GM12878 (cell line): ENCODE measurements around the gene BMP7.
"Not testable (repeated sequence)": the region's sequence is repeated elsewhere in the genome, so short reads cannot be mapped to it uniquely, and the experiment has no call there.

Experiments used
- CEBPB ChIP-seq, 2 experiments: fragments of 150-350 bp in 1 of 2; IDR thresholded peaks; 2 replicates each; pipeline ENCODE4 v1.6.1; 2012 to 2014; ENCODE audit warnings: low read depth in 2 of 2, low read length in 2 of 2, borderline replicate concordance in 1 of 2, inconsistent platforms in 1 of 2
- GABPA ChIP-seq: IDR thresholded peaks from 2 replicates; pipeline ENCODE4 v1.6.1; 2014; ENCODE audit warnings: antibody characterized with exemption, low read depth, mild to moderate bottlenecking, inconsistent platforms
- PAX8 ChIP-seq: fragments of 450-650 bp; IDR thresholded peaks from 2 replicates; pipeline ENCODE4 v1.6.1; 2017; ENCODE audit warnings: mild to moderate bottlenecking, moderate library complexity
- POLR2A ChIP-seq: IDR thresholded peaks from 2 replicates; pipeline ENCODE4 v1.6.1; 2011; ENCODE audit warnings: low read depth, mild to moderate bottlenecking, low read length
- SUPT20H ChIP-seq: IDR thresholded peaks from 2 replicates; pipeline ENCODE4 v1.6.1; 2011; ENCODE audit warnings: low read depth, mild to moderate bottlenecking, low read length, moderate library complexity, borderline replicate concordance; ENCODE audit not compliant: control insufficient read depth
- TCF12 ChIP-seq: IDR thresholded peaks from 2 replicates; pipeline ENCODE4 v1.6.1; 2011; ENCODE audit warnings: low read depth, mild to moderate bottlenecking, low read length
- ZNF274 ChIP-seq: IDR thresholded peaks from one replicate; pipeline ENCODE4 v1.8.0; 2011; ENCODE audit not compliant: insufficient read length, insufficient read depth
- TF ChIP-seq, protein P1 (sequence below), 3 experiments: IDR thresholded peaks in 2 of 3; conservative IDR thresholded peaks in 1 of 3; 2 replicates each; pipeline ENCODE4 v1.5.1; 2011; ENCODE audit warnings: low read depth in 3 of 3, low read length in 3 of 3, mild to moderate bottlenecking in 3 of 3, control low read depth in 2 of 3, moderate library complexity in 2 of 3, inconsistent platforms in 1 of 3, mixed read lengths in 1 of 3; ENCODE audit not compliant: control insufficient read depth in 2 of 3, insufficient read depth in 1 of 3; ENCODE audit errors: extremely low read depth in 1 of 3
- TF ChIP-seq, protein P2 (sequence below): fragments of 450-650 bp; IDR thresholded peaks from 2 replicates; pipeline ENCODE4 v1.6.1; 2017; ENCODE audit warnings: mild to moderate bottlenecking, moderate library complexity

DNA sequence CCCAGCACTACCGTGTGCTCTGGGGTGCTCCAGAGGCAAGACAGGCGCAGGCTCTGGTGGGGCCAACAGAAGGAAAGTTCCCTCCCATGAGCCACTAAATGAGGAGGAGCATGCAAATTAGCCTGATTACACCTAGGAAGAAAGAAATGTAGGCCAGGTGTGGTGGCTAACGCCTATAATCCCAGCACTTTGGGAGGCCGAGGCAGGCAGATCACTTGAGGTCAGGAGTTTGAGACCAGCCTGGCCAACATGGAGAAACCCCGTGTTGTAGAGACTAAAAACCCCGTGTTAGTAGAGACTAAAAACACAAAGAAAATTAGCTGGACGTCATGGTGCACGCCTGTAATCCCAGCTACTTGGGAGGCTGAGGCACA, 75.2 kb downstream of the BMP7 start:
- not testable (repeated sequence) for TF ChIP-seq GABPA; SUPT20H; PAX8; CEBPB (IDR thresholded peaks at IDR 0.05; ENCODE audit: borderline replicate concordance in 1 of 2, low read depth in 2 of 2, low read length in 2 of 2); ZNF274; TCF12; POLR2A
- TF ChIP-seq, protein P1, sequence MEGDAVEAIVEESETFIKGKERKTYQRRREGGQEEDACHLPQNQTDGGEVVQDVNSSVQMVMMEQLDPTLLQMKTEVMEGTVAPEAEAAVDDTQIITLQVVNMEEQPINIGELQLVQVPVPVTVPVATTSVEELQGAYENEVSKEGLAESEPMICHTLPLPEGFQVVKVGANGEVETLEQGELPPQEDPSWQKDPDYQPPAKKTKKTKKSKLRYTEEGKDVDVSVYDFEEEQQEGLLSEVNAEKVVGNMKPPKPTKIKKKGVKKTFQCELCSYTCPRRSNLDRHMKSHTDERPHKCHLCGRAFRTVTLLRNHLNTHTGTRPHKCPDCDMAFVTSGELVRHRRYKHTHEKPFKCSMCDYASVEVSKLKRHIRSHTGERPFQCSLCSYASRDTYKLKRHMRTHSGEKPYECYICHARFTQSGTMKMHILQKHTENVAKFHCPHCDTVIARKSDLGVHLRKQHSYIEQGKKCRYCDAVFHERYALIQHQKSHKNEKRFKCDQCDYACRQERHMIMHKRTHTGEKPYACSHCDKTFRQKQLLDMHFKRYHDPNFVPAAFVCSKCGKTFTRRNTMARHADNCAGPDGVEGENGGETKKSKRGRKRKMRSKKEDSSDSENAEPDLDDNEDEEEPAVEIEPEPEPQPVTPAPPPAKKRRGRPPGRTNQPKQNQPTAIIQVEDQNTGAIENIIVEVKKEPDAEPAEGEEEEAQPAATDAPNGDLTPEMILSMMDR (IDR thresholded peaks at IDR 0.05 in 2 of 3, conservative IDR thresholded peaks at IDR 0.05 in 1 of 3; ENCODE audit: control insufficient read depth in 2 of 3, extremely low read depth in 1 of 3, insufficient read depth in 1 of 3, low read depth in 3 of 3, low read length in 3 of 3): not testable (repeated sequence)
- TF ChIP-seq, protein P2, sequence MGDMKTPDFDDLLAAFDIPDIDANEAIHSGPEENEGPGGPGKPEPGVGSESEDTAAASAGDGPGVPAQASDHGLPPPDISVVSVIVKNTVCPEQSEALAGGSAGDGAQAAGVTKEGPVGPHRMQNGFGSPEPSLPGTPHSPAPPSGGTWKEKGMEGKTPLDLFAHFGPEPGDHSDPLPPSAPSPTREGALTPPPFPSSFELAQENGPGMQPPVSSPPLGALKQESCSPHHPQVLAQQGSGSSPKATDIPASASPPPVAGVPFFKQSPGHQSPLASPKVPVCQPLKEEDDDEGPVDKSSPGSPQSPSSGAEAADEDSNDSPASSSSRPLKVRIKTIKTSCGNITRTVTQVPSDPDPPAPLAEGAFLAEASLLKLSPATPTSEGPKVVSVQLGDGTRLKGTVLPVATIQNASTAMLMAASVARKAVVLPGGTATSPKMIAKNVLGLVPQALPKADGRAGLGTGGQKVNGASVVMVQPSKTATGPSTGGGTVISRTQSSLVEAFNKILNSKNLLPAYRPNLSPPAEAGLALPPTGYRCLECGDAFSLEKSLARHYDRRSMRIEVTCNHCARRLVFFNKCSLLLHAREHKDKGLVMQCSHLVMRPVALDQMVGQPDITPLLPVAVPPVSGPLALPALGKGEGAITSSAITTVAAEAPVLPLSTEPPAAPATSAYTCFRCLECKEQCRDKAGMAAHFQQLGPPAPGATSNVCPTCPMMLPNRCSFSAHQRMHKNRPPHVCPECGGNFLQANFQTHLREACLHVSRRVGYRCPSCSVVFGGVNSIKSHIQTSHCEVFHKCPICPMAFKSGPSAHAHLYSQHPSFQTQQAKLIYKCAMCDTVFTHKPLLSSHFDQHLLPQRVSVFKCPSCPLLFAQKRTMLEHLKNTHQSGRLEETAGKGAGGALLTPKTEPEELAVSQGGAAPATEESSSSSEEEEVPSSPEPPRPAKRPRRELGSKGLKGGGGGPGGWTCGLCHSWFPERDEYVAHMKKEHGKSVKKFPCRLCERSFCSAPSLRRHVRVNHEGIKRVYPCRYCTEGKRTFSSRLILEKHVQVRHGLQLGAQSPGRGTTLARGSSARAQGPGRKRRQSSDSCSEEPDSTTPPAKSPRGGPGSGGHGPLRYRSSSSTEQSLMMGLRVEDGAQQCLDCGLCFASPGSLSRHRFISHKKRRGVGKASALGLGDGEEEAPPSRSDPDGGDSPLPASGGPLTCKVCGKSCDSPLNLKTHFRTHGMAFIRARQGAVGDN: not testable (repeated sequence)
